Karpas-422 (cell line): Measurements from ENCODE around the gene COL13A1. TPM values are rescaled to one million over a fixed set of nuclear protein-coding genes. Genes with fewer than 3 reads are reported as not detected.

Experiments
- DNase-seq: peaks from one replicate; pipeline ENCODE4 v3.0.0-alpha.2; 2015
- H2AFZ ChIP-seq: fragments of 200-600 bp; sonication (generic); 2 replicates; pipeline ENCODE4 v1.6.1; 2014; ENCODE audit warnings: antibody characterized with exemption, low read length, mixed read lengths
- H3K27ac ChIP-seq: fragments of 200-600 bp; sonication (generic); 2 replicates; pipeline ENCODE4 v1.5.1; 2014; ENCODE audit warnings: mild to moderate bottlenecking, low read length, moderate library complexity
- H3K27me3 ChIP-seq: fragments of 200-600 bp; sonication (generic); 2 replicates; pipeline ENCODE4 v1.6.1; 2014; ENCODE audit warnings: low read length, mixed read lengths
- H3K36me3 ChIP-seq: fragments of 200-600 bp; sonication (generic); 2 replicates; pipeline ENCODE4 v1.6.1; 2014; ENCODE audit warnings: low read length, mixed read lengths; ENCODE audit not compliant: insufficient read depth
- H3K4me1 ChIP-seq: fragments of 200-600 bp; sonication (generic); 2 replicates; pipeline ENCODE4 v1.6.1; 2014; ENCODE audit warnings: mild to moderate bottlenecking, low read length, mixed read lengths
- H3K4me2 ChIP-seq: fragments of 200-600 bp; sonication (generic); 2 replicates; pipeline ENCODE4 v1.6.1; 2014; ENCODE audit warnings: low read length, low read depth, mild to moderate bottlenecking; ENCODE audit not compliant: poor library complexity, severe bottlenecking
- H3K4me3 ChIP-seq: fragments of 200-600 bp; sonication (generic); 2 replicates; pipeline ENCODE4 v1.5.1; 2014; ENCODE audit warnings: mild to moderate bottlenecking, antibody characterized with exemption, low read length, mixed read lengths
- H3K79me2 ChIP-seq: fragments of 200-600 bp; sonication (generic); 2 replicates; pipeline ENCODE4 v1.6.1; 2014; ENCODE audit warnings: mild to moderate bottlenecking, low read length, mixed read lengths
- H3K9ac ChIP-seq: fragments of 200-600 bp; sonication (generic); 2 replicates; pipeline ENCODE4 v1.6.0; 2014; ENCODE audit warnings: low read length
- H3K9me2 ChIP-seq: fragments of 200-600 bp; sonication (generic), shearing (Covaris generic); replicated peaks from 2 replicates; pipeline ENCODE4 v1.6.0; 2014; ENCODE audit warnings: mild to moderate bottlenecking, low read length, moderate library complexity; ENCODE audit not compliant: insufficient read depth
- H3K9me3 ChIP-seq: fragments of 300-700, 200-600 bp; sonication (generic); 2 replicates; pipeline ENCODE4 v1.6.1; 2014; ENCODE audit warnings: low read length, mixed read lengths
- H4K20me1 ChIP-seq: fragments of 200-600 bp; sonication (generic); 2 replicates; pipeline ENCODE4 v1.6.1; 2014; ENCODE audit warnings: mild to moderate bottlenecking, antibody characterized with exemption, low read length, low read depth; ENCODE audit not compliant: insufficient read depth
- total RNA-seq: library from RNA; depleted of rRNA; stranded (reverse); fragments of >200 nt; shearing (Covaris generic); gene quantifications from 2 replicates; pipeline ENCODE4 v1.2.3, GENCODE V29; 2014; ENCODE audit warnings: low replicate concordance

COL13A1 gene
- total RNA-seq, 1 experiment from 2014 or later = not detected

DNA sequence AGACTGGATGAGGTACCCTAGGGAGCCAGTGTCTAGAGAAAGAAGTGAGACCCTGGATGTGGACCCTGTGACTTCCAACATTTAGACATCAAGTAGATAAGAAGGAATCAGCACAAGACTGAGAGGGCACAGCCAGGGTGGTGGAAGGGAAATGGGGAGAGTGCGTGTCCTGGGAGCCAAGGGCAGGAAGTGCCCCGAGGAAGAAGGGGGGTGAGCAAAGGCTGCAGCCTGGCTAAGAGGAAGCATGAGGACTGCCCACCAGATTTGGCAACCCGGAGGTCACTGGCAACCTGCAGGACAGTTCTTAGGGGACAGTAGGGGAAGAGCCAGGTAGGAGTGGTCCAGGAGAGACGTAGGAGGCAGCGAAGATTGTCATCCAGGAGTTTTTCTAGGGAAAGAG lies 14.8 kb downstream of the COL13A1 start:
- no peak overlapping the region for H3K4me3 ChIP-seq
- no peak overlapping the region for H3K4me2 ChIP-seq
- no peak for DNase-seq
- no peaks in the 10 kb centered on the region for H3K36me3 ChIP-seq
- H3K79me2 ChIP-seq = no peaks in the 10 kb centered on the region
- no peaks in the 10 kb centered on the region for H3K9me2 ChIP-seq
- no peaks in the 10 kb centered on the region for H3K27me3 ChIP-seq
- H3K4me1 ChIP-seq = no peaks in the 10 kb centered on the region
- no peaks in the 10 kb centered on the region for H4K20me1 ChIP-seq
- H3K9ac ChIP-seq = no peak overlapping the region
- no peak overlapping the region for H2AFZ ChIP-seq
- no peak overlapping the region for H3K27ac ChIP-seq
- no peaks in the 10 kb centered on the region for H3K9me3 ChIP-seq

DNA sequence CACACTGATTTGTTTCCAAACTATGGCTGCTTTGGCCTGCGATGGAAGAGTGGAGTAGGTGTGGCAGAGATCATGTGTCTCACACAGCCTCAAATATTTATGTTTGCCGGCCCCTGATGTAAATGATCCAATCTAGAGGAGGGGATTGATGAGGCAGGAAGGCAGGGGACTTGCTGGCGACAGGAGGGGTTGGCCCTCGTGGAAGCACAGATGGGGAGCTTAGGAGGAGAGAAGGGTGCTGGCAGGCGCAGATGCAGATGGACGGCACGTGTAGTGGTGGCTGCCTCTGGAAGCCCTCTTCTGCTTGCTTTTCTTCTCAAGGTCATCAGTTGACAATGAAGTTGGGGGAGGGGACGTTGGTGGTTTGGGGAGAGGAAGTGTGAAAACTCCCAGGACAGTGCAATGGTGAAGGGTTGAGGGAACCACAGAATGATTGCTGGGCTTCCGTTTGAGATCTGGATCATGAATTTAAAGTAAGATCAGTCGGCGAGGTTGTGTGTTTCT lies 15.4 kb downstream of the COL13A1 start:
- Histone ChIP-seq H4K20me1 (no peaks in the 10 kb centered on the region), H3K4me2 (no peak overlapping the region), H3K27ac (no peak overlapping the region), H3K9ac (no peak overlapping the region), H3K9me2 (no peaks in the 10 kb centered on the region), H3K4me3 (no peak overlapping the region), H2AFZ (no peak overlapping the region), H3K9me3 (no peaks in the 10 kb centered on the region), H3K79me2 (no peaks in the 10 kb centered on the region), H3K4me1 (no peaks in the 10 kb centered on the region), H3K27me3 (no peaks in the 10 kb centered on the region), H3K36me3 (no peaks in the 10 kb centered on the region)
- DNase-seq = no peak

DNA sequence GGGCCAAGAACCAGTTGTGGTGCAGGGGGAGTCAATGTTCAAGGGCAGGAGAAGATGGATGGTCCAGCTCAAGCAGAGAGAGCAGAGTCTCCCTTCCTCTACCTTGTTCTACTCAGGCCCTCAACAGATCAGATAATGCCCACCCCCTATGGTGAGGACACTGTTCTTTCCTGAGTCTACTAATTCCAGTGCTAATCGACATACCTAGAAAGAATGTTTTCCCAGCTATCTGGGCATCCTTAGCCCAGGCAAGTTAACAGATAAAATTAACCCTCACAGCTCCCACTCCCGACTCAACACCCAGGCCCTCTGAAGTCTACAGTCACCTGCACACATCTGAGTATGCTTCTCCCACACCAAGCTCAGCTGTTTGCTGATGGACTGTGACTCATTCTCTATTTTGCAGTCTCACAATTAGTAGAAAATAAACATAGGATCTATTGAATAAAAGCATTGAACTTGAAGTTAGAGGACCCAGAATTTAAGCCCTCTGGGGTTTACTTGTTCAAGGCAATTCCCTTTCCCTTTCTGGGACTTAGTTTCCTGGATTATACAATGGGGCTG lies 17.1 kb downstream of the COL13A1 start:
- H3K79me2 ChIP-seq = no peaks in the 10 kb centered on the region
- no peak overlapping the region for H3K9ac ChIP-seq
- no peak for DNase-seq
- H3K27me3 ChIP-seq = no peaks in the 10 kb centered on the region
- H3K9me2 ChIP-seq = no peaks in the 10 kb centered on the region
- no peak overlapping the region for H3K4me2 ChIP-seq
- no peaks in the 10 kb centered on the region for H3K4me1 ChIP-seq
- H3K9me3 ChIP-seq = no peaks in the 10 kb centered on the region
- no peaks in the 10 kb centered on the region for H4K20me1 ChIP-seq
- H3K36me3 ChIP-seq = no peaks in the 10 kb centered on the region
- no peak overlapping the region for H3K4me3 ChIP-seq
- H3K27ac ChIP-seq = no peak overlapping the region
- H2AFZ ChIP-seq = no peak overlapping the region

DNA sequence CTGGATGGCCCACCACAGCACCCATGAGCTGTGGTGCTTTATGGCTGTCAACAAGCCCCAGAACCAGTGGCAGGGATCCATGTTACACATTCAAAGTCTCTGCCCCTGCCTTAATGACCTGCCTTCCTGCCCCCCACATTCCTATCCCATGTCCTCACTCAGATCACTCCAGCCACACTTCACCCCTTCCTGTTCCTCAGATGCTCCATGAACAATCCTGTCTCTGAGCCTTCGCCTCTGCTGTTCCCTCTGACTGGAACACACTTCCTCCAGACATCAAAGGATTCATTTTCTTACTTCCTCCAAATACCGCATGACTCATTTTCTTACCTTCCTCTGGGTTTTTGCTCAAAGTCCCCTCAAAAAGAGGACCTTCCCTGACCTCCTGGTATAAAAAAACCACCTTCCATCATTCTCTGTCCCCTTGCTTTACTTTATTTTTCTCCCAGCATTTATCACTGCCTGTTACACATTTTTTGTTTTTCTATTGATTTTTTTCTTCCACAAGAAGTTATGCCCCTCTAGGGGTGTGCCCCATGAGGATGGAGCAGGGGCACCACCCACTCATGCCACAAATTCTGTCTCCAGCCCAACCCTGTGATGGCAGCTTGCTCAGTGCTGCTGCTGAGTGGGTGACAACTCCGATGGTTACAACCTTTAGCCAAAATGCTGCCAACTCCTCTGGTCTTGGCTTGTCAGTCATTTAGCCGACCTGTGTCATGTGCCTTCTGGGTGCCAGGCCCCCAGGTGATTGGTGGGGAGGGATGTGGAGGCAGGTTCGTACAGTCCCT lies 18.2 kb downstream of the COL13A1 start:
- Histone ChIP-seq H3K27me3 (no peaks in the 10 kb centered on the region), H3K79me2 (no peaks in the 10 kb centered on the region), H3K9me3 (no peaks in the 10 kb centered on the region), H4K20me1 (no peaks in the 10 kb centered on the region), H3K4me2 (no peak overlapping the region), H3K9ac (no peak overlapping the region), H3K36me3 (no peaks in the 10 kb centered on the region), H3K27ac (no peak overlapping the region), H3K4me3 (no peak overlapping the region), H3K9me2 (no peaks in the 10 kb centered on the region), H2AFZ (no peak overlapping the region), H3K4me1 (no peaks in the 10 kb centered on the region)
- no peak for DNase-seq

DNA sequence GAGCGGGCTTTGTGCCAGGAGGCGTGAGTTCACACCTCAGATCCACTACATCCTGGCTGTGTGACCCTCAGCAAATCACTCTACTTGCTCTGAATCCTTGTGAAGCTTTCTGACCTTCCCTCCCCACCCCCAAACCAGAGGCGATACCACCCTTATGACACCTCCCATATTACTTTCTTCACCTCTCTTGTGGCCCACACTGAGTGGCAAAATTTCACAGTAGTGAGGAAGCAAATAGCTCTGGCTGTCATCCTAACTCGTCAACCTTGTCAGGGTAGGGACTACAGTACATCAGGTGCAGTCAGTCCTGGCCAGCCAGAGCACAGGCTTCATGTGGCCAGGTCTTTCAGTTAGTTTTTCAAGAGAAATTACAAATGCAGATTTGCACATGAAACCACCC lies 19.1 kb downstream of the COL13A1 start:
- H3K9ac ChIP-seq = no peak overlapping the region
- no peaks in the 10 kb centered on the region for H3K27me3 ChIP-seq
- H2AFZ ChIP-seq = no peak overlapping the region
- H4K20me1 ChIP-seq = no peaks in the 10 kb centered on the region
- no peak overlapping the region for H3K27ac ChIP-seq
- no peak for DNase-seq
- H3K4me1 ChIP-seq = no peaks in the 10 kb centered on the region
- H3K9me3 ChIP-seq = no peaks in the 10 kb centered on the region
- no peaks in the 10 kb centered on the region for H3K9me2 ChIP-seq
- no peaks in the 10 kb centered on the region for H3K36me3 ChIP-seq
- no peak overlapping the region for H3K4me2 ChIP-seq
- H3K79me2 ChIP-seq = no peaks in the 10 kb centered on the region
- H3K4me3 ChIP-seq = no peak overlapping the region

DNA sequence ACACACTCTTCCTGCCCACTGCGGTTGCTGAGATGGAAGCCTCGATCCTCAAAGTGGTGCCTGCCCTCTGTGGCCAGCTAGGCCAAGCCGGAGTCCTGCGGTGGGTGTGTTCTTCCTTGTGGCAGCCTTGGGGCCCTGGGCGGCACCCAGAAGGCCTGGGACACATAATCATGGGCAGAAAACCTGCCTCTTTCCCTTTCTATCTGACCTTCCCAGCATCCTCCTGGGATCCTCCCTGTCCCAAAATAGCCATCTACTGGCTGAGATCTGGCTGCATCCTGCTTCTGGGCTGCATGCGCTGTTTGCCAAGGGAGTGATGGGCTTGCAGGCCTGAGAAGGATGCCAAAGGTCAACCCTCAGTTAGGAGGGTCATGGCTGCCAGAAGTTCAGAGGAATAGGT lies 23.9 kb downstream of the COL13A1 start:
- Histone ChIP-seq H3K79me2 (no peaks in the 10 kb centered on the region), H3K4me1 (peaks cover 6% of the 10 kb centered on the region), H3K4me2 (no peak overlapping the region), H3K9me3 (no peaks in the 10 kb centered on the region), H3K27me3 (no peaks in the 10 kb centered on the region), H3K9me2 (no peaks in the 10 kb centered on the region), H2AFZ (no peak overlapping the region), H3K9ac (no peak overlapping the region), H3K4me3 (no peak overlapping the region), H3K27ac (no peak overlapping the region), H3K36me3 (no peaks in the 10 kb centered on the region), H4K20me1 (no peaks in the 10 kb centered on the region)
- DNase-seq = no peak

DNA sequence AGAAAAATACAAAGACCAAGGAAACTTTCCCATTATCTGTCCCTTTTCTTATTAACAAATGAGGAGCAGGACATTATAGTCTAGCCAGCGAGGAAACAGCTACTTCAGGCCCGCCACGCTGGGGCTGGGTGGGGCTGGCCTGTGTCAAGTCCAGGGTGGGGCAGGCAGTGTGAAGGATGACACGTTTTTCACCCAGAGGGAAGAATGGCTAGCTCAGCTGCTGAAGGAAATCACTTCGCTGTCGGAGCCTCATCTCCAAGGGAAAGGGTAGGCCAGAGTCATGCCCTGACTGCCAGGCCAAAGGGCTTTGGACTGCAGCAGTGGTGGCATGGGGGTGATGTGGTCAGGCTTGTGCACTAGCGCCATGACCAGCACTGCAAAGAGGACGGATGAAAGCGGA lies 24.4 kb downstream of the COL13A1 start:
- Histone ChIP-seq H3K27ac (no peak overlapping the region), H3K79me2 (no peaks in the 10 kb centered on the region), H3K9ac (no peak overlapping the region), H3K4me1 (peaks cover 6% of the 10 kb centered on the region), H3K4me3 (no peak overlapping the region), H3K36me3 (no peaks in the 10 kb centered on the region), H3K9me3 (no peaks in the 10 kb centered on the region), H2AFZ (no peak overlapping the region), H3K27me3 (no peaks in the 10 kb centered on the region), H3K9me2 (no peaks in the 10 kb centered on the region), H3K4me2 (no peak overlapping the region), H4K20me1 (no peaks in the 10 kb centered on the region)
- DNase-seq = no peak

DNA sequence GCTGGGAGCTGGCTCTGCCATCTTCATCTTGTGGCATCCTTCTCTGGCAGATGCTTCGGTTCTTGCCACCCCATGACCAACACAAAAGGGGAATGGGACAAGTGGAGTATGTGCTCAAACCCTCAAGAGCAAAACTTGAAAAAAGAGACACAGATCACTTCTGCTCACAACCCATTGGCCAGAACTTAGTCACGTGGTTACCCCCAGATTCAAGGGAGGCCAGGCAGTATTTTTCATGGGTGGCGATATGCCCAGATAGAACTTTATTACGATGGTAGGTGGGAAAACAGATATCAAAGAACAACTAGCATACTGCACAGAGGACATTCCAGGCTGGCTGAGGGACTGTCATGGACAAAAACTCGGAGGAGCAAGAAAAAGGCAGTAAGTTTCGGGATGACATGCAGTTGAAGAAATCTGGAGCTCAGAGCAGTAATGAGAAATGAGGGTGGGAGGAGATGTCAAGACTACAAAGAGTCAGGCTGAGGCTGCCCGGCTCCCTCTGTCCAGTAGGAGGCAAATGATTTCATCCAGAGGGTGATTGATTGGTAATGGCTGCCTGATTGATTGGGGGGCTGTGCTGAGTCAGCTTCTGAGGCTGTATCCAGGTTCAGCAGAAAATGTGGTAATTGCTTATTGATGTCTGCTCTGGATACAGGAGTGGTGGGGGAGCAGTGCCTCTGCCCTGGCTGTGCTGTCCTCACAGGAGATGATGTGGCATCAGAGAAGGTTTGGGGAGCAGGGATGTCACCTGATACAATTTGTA lies 25.3 kb downstream of the COL13A1 start:
- Histone ChIP-seq H3K9me2 (no peaks in the 10 kb centered on the region), H3K36me3 (no peaks in the 10 kb centered on the region), H3K4me2 (no peak overlapping the region), H3K9me3 (no peaks in the 10 kb centered on the region), H3K4me3 (no peak overlapping the region), H4K20me1 (no peaks in the 10 kb centered on the region), H3K4me1 (peaks cover 6% of the 10 kb centered on the region), H3K79me2 (no peaks in the 10 kb centered on the region), H3K27me3 (no peaks in the 10 kb centered on the region), H3K27ac (no peak overlapping the region), H2AFZ (no peak overlapping the region), H3K9ac (no peak overlapping the region)
- DNase-seq = peak; percentile 49
